ENCODE measurements around the gene ANO5.

DNA sequence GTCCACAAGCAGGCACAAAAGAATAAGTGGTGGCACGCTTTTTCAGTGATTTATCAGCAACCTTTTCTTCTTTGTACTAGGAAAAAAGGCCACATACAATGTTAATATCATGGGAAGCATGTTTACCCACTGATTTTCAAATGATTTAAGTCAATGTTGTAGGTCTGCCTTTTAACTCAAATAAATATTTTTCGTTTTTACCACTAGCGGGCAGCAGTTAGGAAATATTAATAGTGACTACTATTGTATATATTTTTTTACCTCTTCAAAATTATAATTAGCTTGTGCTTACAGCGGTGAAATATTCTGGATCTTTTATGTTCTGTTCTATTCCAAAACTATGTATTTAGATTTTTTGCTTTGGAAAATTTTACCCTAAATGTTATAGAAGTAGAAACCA, 138.9 kb downstream of the ANO5 start:
- no peak for TF ChIP-seq MAZ (CRISPR knock-in tag; conservative IDR thresholded peaks at IDR 0.05 in 1 of 2, IDR thresholded peaks at IDR 0.05 in 1 of 2)
- no peak for TF ChIP-seq POLR2AphosphoS5 (IDR thresholded peaks at IDR 0.05; ENCODE audit: control insufficient read depth, insufficient read depth, low read depth, low read length)
- TF ChIP-seq, protein P1, sequence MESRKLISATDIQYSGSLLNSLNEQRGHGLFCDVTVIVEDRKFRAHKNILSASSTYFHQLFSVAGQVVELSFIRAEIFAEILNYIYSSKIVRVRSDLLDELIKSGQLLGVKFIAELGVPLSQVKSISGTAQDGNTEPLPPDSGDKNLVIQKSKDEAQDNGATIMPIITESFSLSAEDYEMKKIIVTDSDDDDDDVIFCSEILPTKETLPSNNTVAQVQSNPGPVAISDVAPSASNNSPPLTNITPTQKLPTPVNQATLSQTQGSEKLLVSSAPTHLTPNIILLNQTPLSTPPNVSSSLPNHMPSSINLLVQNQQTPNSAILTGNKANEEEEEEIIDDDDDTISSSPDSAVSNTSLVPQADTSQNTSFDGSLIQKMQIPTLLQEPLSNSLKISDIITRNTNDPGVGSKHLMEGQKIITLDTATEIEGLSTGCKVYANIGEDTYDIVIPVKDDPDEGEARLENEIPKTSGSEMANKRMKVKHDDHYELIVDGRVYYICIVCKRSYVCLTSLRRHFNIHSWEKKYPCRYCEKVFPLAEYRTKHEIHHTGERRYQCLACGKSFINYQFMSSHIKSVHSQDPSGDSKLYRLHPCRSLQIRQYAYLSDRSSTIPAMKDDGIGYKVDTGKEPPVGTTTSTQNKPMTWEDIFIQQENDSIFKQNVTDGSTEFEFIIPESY (CRISPR knock-in tag; IDR thresholded peaks at IDR 0.05) = no peak
- TF ChIP-seq CHD1 (IDR thresholded peaks at IDR 0.05; ENCODE audit: low read length) = no peak
- TF ChIP-seq ZNF197 (CRISPR knock-in tag; IDR thresholded peaks at IDR 0.05; ENCODE audit: low read depth) = no peak
- TF ChIP-seq ZNF184 (CRISPR knock-in tag; IDR thresholded peaks at IDR 0.05) = no peak
- TF ChIP-seq, protein P2, sequence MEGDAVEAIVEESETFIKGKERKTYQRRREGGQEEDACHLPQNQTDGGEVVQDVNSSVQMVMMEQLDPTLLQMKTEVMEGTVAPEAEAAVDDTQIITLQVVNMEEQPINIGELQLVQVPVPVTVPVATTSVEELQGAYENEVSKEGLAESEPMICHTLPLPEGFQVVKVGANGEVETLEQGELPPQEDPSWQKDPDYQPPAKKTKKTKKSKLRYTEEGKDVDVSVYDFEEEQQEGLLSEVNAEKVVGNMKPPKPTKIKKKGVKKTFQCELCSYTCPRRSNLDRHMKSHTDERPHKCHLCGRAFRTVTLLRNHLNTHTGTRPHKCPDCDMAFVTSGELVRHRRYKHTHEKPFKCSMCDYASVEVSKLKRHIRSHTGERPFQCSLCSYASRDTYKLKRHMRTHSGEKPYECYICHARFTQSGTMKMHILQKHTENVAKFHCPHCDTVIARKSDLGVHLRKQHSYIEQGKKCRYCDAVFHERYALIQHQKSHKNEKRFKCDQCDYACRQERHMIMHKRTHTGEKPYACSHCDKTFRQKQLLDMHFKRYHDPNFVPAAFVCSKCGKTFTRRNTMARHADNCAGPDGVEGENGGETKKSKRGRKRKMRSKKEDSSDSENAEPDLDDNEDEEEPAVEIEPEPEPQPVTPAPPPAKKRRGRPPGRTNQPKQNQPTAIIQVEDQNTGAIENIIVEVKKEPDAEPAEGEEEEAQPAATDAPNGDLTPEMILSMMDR (IDR thresholded peaks at IDR 0.05 in 2 of 3, conservative IDR thresholded peaks at IDR 0.05 in 1 of 3; ENCODE audit: insufficient read depth in 2 of 3, low read depth in 1 of 3, low read length in 3 of 3) = peak in 1 of 3 experiments; percentile 5; a peak in 1 of 6 replicates
- no peak for TF ChIP-seq GATAD2A (IDR thresholded peaks at IDR 0.05)
